Right cardiac atrium (tissue), 5 donors: ENCODE results near the gene SPDYE2. TPM values are rescaled to one million over a fixed set of nuclear protein-coding genes. Genes with fewer than 3 reads are reported as not detected.
"Not testable (repeated sequence)": the region's sequence is repeated elsewhere in the genome, so short reads cannot be mapped to it uniquely, and the experiment has no call there.

Source experiments
- ATAC-seq, 2 donors: fragments of 200-7000 bp; cut with Tn5 transposase; one replicate each; pipeline versions ENCODE4 v1.8.0 to v1.9.1; 2020; ENCODE audit warnings: moderate library complexity in 2 of 2, mild to moderate bottlenecking in 1 of 2
- DNase-seq, 3 donors: peaks; one replicate each; pipeline ENCODE4 v3.0.0-alpha.2; 2020
- H3K27ac ChIP-seq: one replicate; pipeline ENCODE4 v1.5.1; 2013; ENCODE audit warnings: mild to moderate bottlenecking, low read length, control low read depth, moderate library complexity
- H3K27me3 ChIP-seq: one replicate; pipeline ENCODE4 v1.6.1; 2013; ENCODE audit not compliant: control insufficient read depth, insufficient read depth
- H3K4me1 ChIP-seq: one replicate; pipeline ENCODE4 v1.6.1; 2013; ENCODE audit warnings: low read length; ENCODE audit not compliant: control insufficient read depth, insufficient read depth
- H3K4me3 ChIP-seq: one replicate; pipeline ENCODE4 v1.5.1; 2013; ENCODE audit warnings: low read length, control low read depth
- H3K9me3 ChIP-seq: one replicate; pipeline ENCODE4 v1.6.1; 2013; ENCODE audit warnings: low read length; ENCODE audit not compliant: control insufficient read depth
- WGBS: extraction: QIAGEN DNeasy Blood & Tissue Kit; methylation state at CpG from one replicate; pipeline ENCODE4 v1.1.7; 2013; 5-methylcytosine and 5-hydroxymethylcytosine counted together
- intact Hi-C, 4 donors: fragments of 100-400 bp; cut with DNase I; formaldehyde crosslinking; loops; one replicate each; pipeline versions ENCODE4 v1.11.0 to v1.14.0; 2022 to 2023
- long read RNA-seq, 4 donors: library from polyadenylated mRNA; unstranded; transcript quantifications; one replicate each; pipeline ENCODE4 v2.0.0, GENCODE V29; 2020 to 2021
- polyA plus RNA-seq: library from polyadenylated mRNA; stranded (reverse); fragments of 200-250 nt; gene quantifications from one replicate; pipeline ENCODE4 v1.2.3, GENCODE V29; 2013
- total RNA-seq, 4 donors: library from RNA; stranded (reverse); fragmentation: NEBNext Ultra II Directional; extraction: Animal tissue kit (Norgen Biotek cat#: 25700); gene quantifications; one replicate each; pipeline ENCODE4 v1.2.1, GENCODE V29; 2021
- donor health status: healthy with polysubstance abuse.
- donor health status: DM: no; HTN: yes; CAD: no.
- donor health status: DM: no; HTN: no; CAD: no.
- donor health status: DM: no; HTN: yes; CAD: no; lungs with severe emphysema.
- donor health status: DM: yes; HTN: yes; CAD: no.

The SPDYE2 gene, protein sequence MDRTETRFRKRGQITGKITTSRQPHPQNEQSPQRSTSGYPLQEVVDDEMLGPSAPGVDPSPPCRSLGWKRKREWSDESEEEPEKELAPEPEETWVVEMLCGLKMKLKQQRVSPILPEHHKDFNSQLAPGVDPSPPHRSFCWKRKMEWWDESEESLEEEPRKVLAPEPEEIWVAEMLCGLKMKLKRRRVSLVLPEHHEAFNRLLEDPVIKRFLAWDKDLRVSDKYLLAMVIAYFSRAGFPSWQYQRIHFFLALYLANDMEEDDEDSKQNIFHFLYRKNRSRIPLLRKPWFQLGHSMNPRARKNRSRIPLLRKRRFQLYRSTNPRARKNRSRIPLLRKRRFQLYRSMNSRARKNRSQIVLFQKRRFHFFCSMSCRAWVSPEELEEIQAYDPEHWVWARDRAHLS
- total RNA-seq (not detected), polyA plus RNA-seq (0.09 TPM)
- long read RNA-seq, donor 1, partial matches to known transcripts, result 1 of 31 reads
- long read RNA-seq, donor 1, other reads (novel, unspliced or antisense), result 30 of 31 reads
- long read RNA-seq, donor 2, partial matches to known transcripts, result 0 of 3 reads
- long read RNA-seq, donor 2, other reads (novel, unspliced or antisense), result 3 of 3 reads
- long read RNA-seq, donor 3, partial matches to known transcripts, result 0 of 3 reads
- long read RNA-seq, donor 3, other reads (novel, unspliced or antisense), result 3 of 3 reads
- long read RNA-seq, donor 4, partial matches to known transcripts, result 0 of 2 reads
- long read RNA-seq, donor 4, other reads (novel, unspliced or antisense), result 2 of 2 reads

DNA sequence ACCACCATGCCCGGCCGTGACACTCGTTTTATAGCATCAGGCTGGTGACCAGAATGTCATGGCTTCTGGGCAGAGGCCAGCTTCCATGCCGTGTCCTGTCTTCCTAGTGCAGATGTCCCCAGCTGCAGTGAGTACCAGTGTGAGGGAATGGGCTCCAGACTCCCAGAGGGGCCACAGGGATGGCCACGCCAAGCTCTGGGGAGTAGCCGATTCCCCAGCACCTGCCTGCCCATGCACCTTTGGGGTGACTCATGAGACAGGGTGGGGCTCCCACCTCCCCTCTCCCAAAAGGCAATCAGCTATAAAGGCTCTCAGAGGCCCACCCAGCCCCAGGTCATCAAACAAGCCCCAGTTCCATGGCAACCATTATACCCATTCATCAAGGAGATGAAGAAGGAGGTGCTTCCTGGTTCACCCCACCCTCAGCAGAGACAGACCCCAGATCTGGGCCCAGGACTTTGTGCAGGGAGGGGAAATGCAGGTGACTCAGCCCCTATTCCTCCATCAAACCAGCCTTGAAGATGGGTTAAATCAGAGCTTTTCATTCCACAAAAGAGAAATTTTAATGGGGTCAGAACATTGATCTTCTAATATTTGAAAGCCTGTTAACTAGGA, at the start of gene SPDYE2:
Gene SPDYE2, plus strand, starts transcription at position 419 of the 615 bp plus-strand sequence. CDS start 2,030 bp downstream, outside the sequence.
- H3K4me1 ChIP-seq, DNase-seq, intact Hi-C loops, H3K9me3 ChIP-seq, H3K27ac ChIP-seq, H3K4me3 ChIP-seq, H3K27me3 ChIP-seq: not testable (repeated sequence)
- peak; percentile 42 to 54 for ATAC-seq
- no CpG with 5 or more reads among the region's 6 CpGs for WGBS

DNA sequence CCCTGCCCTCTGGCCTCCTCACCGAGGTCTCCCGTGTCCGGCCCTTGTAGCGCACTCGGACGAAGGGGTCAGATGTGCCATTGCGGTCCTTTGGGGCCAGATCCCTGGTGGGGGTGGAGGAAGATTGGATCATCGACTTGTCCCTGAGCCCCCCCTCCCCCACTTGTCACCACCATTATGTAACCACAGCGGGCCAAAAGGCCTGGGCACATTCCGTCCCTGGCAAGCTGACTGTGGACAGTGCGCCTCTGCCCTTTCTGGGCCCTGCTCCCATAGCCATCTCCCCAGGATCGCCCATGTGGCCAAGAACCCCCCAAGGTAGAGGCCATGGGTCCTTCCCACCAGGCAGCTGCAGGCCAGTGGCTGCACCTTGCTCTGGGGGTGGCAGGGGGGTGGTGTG, 47.9 kb upstream of the SPDYE2 start:
- H3K27me3 ChIP-seq, DNase-seq, H3K27ac ChIP-seq, H3K4me1 ChIP-seq, intact Hi-C loops, H3K9me3 ChIP-seq, H3K4me3 ChIP-seq: not testable (repeated sequence)
- peak in 1 of 2 donors; percentile 5 for ATAC-seq
- no CpG with 5 or more reads among the region's 12 CpGs for WGBS

DNA sequence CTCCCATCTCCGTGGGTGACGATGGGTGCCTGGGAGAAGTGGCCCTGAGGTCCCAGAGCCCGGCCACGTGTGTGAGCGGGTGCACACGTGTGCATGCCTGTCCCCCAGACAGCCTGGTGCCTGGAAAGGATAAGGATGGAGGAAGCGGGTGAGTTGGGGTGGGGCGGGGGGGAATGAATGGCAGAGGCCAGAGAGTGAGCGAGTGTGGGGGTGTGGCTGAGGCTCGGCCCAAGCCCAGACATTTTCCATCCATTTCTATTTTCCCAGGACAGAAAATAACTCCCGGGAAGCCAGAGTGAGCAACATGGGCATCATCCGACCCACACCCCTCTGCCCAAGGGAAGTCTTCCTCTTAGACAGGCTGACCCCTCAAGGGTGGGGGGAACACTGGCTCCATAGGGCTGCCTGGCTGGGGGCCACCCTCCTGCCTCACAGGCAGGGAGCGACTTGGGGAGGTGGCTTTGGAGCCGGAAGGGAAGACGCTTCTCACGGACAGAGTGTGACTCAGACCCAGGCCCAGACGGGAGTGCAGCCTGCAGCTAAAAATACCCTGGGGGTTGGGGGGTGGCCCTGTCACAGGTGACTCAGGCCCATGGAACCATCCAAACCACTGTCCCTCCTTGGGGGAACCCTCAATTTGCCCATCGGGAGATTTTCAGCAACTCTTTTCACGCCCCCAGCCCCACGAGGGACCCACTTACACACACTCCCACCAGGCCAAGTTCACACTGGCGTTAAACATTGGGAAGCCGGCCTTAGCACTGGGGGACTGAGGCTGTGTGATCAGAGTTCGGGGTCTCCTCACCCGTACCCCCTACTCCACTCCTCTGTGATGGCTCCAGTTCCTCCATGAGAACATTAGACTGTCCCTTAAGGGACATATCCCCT, 45.5 kb upstream of the SPDYE2 start:
- H3K27ac ChIP-seq, H3K27me3 ChIP-seq, intact Hi-C loops, H3K9me3 ChIP-seq, H3K4me1 ChIP-seq, H3K4me3 ChIP-seq: not testable (repeated sequence)
- ATAC-seq (peak; percentile 60 to 88), DNase-seq (peak in 2 of 3 donors; percentile 13 to 38)
- WGBS, result 72% methylated on average over 5 of the region's 24 CpGs

DNA sequence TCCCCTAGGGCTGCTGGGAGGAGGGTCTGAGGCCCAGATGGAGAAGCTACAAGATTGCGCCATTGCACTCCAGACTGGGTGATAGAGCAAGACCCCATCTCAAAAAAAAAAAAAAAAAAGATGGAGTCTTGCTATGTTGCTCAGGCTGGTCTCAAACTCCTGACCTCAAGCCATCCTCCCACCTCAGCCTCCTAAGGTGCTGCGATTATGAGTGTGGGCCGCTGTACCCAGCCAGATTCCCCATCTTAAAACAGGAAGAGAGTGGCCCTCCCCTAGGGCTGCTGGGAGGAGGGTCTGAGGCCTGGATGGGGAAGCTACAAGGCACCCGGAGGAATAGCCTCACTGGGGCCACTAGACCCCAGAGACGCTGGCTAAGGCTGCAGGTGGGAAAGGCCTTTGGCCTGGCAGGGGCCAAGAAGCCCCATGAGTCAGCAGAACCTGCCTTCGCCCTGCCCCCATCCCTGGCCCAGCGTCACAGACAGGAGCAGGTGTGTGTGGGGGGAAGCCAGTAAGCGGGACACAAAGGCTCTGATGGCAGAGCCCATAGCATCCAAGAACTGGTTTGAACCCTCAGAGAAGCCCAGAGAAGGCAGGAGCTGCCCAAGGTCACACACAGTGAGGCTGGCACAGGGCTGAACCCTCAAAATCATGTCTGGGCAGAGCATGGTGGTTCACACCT, 43.5 kb upstream of the SPDYE2 start:
- intact Hi-C loops, ATAC-seq, H3K4me1 ChIP-seq, H3K9me3 ChIP-seq, H3K4me3 ChIP-seq, H3K27me3 ChIP-seq, H3K27ac ChIP-seq: not testable (repeated sequence)
- DNase-seq, result peak in 2 of 3 donors; percentile 51 to 53
- 83% methylated on average over 2 of the region's 8 CpGs for WGBS

DNA sequence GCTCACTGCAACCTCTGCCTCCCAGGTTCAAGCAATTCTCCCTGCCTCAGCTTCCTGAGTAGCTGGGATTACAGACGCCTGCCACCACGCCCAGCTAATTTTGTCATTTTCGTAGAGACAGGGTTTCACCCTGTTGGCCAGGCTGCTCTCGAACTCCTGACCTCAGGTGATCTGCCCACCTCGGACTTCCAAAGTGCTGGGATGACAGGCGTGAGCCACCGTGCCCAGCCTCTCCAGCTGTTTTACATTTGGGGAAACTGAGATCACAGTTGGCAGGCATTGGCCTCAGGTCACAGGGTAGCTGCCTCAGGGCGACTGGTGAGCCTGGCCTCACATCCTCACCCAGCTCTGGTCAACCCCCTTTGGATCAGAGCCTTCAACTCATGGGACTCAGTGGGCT, 40.5 kb upstream of the SPDYE2 start:
- DNase-seq, result peak in 2 of 3 donors; percentile 40 to 45
- not testable (repeated sequence) for H3K27ac ChIP-seq
- 65% methylated on average over 5 of the region's 8 CpGs for WGBS

DNA sequence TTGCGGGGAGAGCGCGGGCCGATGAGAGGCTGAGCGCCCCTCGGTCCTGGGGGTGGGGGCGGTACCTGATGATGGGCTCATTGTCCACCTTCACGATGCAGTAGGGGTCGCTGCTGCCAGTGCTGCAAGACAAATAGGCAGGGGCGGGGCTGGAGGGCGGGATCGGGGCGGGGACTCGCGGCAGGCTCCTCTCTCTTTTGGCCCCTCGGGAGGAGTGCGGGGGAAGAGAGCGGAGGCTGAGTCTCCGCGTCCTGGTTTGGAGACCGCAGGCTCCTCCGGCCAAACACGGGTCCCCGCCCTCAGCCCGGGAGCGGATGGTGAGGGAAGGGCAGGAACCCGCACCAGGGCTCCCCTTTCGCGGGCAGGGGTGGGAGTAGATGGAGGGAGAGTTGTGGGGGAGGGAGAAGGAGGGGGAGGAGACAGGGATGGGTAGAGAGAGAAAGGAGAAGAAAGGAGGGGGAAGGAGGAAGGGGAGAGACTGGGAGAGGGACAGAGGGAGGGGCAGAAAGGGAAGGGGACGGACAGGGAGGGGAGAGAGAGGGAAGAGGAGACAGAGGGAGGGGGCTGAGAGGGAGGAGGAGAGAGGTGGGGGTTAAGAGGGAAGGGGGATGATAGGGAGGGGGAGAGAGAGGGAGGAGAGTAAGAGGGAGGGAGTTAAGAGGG, 39.0 kb upstream of the SPDYE2 start:
- WGBS, result no CpG with 5 or more reads among the region's 30 CpGs
- ATAC-seq, result peak; percentile 73 to 75
- H3K4me1 ChIP-seq, intact Hi-C loops, H3K4me3 ChIP-seq, DNase-seq, H3K27me3 ChIP-seq, H3K9me3 ChIP-seq, H3K27ac ChIP-seq: not testable (repeated sequence)

More for the DNA sequence above, 40.5 kb upstream of the SPDYE2 start:
- intact Hi-C loops, H3K4me3 ChIP-seq, H3K9me3 ChIP-seq, ATAC-seq, H3K27me3 ChIP-seq, H3K4me1 ChIP-seq: not testable (repeated sequence)

DNA sequence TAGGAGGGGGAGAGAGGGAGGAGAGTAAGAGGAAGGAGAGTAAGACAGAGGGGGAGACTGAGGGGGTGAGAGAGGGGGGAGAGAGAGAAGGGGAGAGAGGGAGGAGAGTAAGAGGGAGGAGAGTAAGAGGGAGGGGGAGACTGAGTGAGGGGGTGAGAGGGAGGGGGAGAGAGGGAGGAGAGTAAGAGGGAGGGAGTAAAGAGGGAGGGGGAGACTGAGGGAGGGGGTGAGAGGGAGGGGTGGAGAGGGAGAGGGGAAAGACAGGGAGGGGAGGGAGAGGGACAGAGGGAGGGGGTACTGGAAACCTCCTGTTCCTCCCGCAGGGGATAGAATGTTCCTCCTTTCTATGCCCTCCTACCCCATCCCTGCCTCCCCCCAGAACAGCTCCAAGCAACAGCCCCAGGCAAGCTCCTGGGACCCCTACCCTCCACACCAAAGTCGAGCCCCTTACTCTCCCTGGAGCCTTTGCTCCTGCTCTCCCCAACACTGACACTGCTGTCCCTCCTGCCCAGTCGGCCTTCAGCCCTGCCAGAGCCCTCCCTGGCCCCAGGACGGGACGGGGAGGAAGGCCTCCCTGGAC, 38.3 kb upstream of the SPDYE2 start:
- intact Hi-C loops, H3K4me1 ChIP-seq, H3K9me3 ChIP-seq, H3K27me3 ChIP-seq: not testable (repeated sequence)
- ATAC-seq (peak; percentile 2 to 10), DNase-seq (peak in 2 of 3 donors; percentile 75 to 76)
- 8% methylated on average over 5 of the region's 5 CpGs for WGBS
- Histone ChIP-seq H3K4me3 (peak overlapping the region; percentile 30), H3K27ac (peak overlapping the region; percentile 57)

DNA sequence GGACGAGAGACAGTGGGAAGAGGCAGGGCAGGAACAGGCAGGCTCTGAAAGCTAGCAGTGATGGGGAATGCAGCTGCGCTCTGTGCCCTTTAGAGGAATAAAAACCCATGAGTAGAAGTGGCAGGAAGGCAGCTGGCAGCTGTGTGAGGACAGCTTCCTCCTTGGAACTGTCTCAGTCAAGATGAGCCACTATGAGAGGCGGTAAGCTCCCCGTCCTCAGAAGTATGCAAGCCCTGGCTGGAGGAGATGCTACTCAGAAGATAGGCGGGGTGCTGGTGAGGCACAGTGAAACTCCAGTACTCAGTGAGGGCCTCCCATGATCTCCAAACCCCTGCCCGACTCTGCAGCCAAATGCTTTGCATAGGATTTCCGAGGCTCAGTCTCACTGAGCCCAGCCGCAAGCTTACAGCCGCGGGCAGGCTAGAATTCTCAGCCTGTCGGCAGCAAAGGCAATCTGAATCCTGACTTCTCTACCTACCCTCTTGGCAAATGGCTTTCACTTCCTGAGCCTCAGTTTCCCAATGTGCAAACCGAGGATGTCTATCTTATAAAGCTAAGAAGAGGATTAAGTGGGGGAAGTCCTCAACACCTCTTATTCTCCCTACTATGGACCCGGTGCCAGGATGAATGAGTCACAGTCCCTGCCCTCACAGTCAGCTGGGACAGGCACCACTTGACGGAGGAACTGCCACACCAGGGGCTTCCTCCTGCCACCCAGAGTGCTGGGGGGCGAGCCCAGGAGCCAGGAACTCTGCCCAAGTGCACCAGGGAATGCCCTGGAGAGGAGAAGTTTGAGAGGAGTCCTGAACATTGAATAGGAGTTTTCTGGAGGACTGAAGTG, 35.9 kb upstream of the SPDYE2 start:
- H3K27me3 ChIP-seq, H3K9me3 ChIP-seq, H3K4me3 ChIP-seq, intact Hi-C loops, H3K27ac ChIP-seq, H3K4me1 ChIP-seq: not testable (repeated sequence)
- peak; percentile 5 to 17 for ATAC-seq
- peak in 1 of 3 donors; percentile 14 for DNase-seq
- WGBS, result 14% methylated on average over 2 of the region's 15 CpGs

DNA sequence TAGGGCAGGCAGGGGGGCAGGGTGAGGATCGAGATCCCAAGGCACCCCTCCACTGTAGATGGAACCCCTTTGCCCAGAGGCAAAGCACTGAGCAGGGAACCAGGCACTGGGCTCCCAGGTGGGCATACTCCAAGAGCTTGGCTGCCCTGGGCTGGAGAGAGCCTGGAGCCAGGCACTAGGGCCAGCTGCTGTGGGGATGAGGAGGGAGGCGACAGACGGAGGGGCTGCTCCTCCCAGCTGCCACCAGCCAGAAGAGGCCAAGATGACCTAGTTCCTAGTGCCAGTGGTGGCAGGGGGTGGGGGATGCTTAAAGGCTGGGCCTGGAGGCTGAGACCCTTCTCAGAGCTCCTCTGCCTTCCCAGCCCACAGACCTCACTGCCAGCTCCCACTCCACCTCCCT, 35.1 kb upstream of the SPDYE2 start:
- H3K27ac ChIP-seq, DNase-seq, H3K9me3 ChIP-seq, H3K27me3 ChIP-seq, H3K4me1 ChIP-seq, H3K4me3 ChIP-seq, intact Hi-C loops: not testable (repeated sequence)
- WGBS, result no CpG with 5 or more reads among the region's 3 CpGs
- peak in 1 of 2 donors; percentile 3 for ATAC-seq
